Ovary (tissue), 3 donors: ENCODE data around the gene AFAP1.

ENCODE experiments used
- EP300 ChIP-seq: sonication (generic); formaldehyde crosslinking; IDR thresholded peaks from one replicate; pipeline ENCODE4 v1.6.1; 2017; ENCODE audit warnings: antibody characterized with exemption
- POLR2A ChIP-seq: fragments of 450-650 bp; IDR thresholded peaks from one replicate; pipeline ENCODE4 v1.6.1; 2017; ENCODE audit warnings: antibody characterized with exemption, mild to moderate bottlenecking, moderate library complexity
- TF ChIP-seq, protein P1 (sequence below), 3 donors: fragments of 450-650 bp in 2 of 3; fragments of 200-600 bp in 1 of 3; IDR thresholded peaks; one replicate each; pipeline versions ENCODE4 v1.5.1 to v1.8.0; 2016 to 2022; ENCODE audit warnings: antibody characterized with exemption in 3 of 3, mild to moderate bottlenecking in 1 of 3
- donor health status: DM: no; HTN: no; CAD: no.

DNA sequence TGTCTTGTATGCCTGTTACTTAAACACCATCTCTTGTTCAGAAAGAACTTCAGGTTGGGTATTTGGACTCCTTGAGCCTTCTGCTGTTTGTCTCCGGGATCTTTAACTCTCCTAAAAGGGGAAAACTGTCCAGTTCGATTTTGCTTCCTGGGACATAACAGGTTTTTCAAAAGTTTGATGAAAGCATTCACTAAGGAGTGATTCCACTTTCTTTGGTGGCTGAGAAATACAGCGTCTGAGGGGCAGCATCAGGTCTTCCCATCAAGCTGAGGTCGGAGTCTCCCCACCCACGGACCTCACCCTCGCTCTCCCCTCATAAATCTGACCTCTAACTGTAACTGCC lies 1.4 kb downstream of the AFAP1 start:
- TF ChIP-seq, protein P1, sequence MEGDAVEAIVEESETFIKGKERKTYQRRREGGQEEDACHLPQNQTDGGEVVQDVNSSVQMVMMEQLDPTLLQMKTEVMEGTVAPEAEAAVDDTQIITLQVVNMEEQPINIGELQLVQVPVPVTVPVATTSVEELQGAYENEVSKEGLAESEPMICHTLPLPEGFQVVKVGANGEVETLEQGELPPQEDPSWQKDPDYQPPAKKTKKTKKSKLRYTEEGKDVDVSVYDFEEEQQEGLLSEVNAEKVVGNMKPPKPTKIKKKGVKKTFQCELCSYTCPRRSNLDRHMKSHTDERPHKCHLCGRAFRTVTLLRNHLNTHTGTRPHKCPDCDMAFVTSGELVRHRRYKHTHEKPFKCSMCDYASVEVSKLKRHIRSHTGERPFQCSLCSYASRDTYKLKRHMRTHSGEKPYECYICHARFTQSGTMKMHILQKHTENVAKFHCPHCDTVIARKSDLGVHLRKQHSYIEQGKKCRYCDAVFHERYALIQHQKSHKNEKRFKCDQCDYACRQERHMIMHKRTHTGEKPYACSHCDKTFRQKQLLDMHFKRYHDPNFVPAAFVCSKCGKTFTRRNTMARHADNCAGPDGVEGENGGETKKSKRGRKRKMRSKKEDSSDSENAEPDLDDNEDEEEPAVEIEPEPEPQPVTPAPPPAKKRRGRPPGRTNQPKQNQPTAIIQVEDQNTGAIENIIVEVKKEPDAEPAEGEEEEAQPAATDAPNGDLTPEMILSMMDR (IDR thresholded peaks at IDR 0.05) = no peak
- TF ChIP-seq POLR2A = no peak
- no peak for TF ChIP-seq EP300
